NK-92 (cell line): ENCODE results near the gene TACR2.

Source experiments
- DNase-seq: peaks from one replicate; lab custom pipeline; 2025; ENCODE audit not compliant: unreplicated experiment; lab: John Stamatoyannopoulos, UW

The TACR2 gene

DNA sequence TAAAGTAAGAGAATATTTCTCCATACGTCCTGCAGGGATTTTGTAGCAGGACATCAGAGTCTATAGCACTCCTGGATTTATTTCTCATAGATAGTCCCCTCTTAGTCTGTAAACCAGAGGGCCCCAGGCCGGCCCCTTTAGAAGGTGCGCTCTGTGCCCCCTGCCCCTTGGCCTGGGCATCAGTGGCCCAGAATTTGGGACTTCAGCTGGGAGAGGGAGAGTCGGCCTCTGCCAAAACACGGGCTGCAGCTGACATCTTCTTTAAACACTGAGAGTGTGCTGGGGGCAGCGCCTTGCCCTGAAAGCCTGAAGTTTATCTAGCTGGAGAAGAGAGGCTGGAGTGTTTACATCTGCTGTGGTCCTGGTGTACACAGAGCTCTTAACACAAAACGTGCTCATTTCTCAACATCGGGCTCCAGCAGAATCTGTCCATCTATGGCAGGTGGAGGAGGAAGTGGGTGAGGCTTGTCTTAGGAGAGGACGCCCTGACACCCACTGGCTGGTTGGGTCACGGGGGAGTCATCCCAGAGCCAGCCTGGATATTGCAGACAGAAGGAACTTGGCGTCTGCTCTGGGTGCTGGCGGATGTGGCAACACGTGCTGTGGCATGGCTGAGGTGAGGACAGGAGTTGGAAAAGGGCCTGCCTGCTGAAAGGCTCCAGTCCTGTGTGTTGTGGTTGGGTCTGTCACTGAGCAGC, 5.0 kb upstream of the TACR2 start:
- no peak for DNase-seq

DNA sequence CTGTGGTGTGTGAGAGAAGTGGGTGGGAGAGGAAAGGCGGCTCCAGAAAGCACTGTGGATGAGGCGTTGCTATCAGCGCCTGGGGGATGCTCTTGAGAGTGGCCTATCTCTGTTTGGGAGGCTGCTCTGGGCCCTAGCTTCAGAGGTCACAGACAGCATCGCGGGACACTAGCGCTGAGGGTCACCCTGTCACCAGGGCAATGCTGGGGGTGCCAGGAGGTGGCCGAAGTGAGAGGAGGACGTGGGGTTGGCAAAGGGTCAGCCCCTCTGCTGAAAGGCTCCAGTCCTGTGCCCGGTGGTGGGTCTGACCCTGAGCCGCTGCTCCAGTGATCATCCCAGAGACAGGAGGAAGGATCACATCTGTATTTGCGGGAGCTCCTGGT, 3.0 kb upstream of the TACR2 start:
- DNase-seq, result no peak

DNA sequence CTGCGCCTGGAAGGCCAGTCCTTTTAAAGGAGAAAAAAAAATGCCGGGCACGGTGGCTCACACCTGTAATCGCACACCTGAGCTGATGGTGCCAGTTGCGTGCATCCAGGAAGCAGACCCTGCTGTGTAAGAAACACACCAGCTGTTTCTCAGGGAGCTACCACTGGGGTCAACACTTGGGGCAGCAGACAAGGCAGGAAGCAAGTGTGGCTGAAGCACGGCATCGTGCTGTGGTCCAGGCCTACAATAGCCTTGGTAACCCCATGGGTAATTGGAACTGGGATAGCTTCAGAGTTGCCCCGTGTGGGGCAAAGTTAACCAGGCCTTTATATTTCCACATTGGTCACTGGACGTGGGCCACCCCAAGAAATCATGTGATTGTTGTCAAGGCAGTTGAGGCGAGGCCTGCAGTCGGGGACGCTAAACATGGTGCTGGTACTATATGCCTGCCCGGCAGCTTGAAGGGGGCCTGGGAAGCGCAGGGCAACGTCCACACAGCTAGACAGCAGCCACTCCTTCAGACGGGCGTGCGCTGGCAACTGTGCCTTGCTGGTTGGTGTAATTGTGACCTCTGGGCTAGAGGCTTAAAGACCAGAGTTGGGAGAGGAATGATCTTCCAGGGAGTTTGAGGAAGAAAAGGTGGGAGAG, 2.5 kb upstream of the TACR2 start:
- no peak for DNase-seq

DNA sequence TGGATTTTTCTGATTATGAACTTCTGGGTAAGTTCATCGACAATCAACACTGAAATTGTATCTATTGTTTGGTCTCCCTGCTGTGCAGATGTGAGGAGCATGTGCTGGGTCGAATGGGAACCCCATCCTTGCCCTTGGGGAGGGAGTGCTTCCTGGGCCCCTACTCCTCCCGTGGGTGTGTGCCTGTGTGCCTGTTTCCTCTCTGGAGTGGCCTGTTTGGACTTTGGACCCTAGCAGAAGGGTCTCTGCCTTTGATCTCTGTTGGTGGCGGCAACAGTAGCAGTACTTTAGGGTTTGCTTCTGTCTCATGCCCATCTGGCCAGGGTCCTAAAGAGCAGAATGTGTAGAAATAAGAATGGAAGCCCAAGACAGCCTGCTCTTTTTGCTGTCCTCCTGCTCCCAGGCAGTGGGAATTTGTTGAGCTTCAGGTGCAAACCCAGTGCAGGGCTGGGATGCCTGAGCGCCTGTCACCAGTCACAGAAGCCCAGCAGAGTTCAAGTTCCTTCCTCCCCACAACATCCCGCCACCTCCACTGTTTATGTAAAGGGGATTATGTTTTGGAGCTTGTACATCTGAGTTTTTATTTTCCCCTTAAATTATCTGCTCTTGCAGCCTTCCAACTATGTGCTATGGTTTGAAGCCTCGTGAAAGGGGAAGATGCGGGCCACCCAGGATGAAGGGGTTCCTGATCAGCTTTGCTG, 1.5 kb upstream of the TACR2 start:
- no peak for DNase-seq

DNA sequence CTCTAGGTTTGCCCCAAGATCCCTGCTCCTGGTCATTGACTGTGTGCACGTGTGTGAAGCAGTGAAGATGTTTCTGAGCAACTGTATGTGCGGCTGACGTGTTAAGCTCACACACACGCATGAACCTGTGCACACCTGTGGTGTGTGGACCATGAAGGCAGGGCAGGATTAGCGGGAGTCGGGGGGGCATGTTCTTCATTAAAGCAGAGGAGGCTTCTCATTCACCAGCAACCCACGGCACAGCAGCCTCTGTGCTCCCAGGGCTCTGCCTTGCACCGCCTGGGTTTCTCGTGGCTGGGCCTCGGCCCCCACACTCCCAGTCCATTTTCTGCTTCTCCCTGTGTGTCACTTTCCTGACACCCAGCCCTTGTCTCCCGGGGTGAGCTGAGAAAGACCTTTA, 824 bp upstream of the TACR2 start:
- no peak for DNase-seq

DNA sequence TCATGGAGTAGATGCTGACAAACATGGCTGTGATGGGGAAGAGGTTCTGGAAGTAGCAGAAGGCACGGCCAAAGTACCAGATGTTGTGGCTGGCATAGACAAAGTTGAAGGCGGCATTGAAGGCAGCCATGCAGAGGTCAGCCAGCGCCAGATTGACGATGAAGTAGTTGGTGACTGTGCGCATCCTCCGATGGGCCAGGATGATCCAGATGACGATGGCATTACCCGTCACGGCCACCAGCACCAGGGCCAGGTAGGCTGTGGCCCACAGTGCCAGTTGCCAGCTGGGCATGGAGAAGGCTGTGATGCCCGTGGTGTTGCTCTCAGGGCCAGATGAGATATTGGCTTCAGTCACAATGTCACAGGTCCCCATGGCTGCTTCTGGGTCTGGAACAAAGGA, 767 bp downstream of the TACR2 start:
- DNase-seq, result no peak

DNA sequence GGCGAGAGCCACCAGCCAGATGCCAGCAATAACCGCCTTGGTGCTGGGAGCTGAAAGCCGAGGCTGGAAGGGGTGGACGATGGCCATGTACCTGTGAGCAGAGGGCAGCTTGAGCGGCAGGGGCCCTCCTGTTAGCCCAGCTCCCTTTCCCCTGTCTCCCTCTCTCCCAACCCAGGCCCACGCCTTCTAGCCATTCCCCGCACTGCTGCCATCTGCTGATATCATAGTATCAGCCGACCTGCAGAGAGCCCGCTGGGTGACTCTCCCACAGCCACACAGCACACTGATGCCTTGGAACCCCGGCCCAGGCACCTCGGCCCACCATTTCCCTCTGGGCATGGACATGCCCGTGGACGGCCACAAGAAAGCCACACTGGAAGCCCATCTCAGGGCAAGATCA, 1.7 kb downstream of the TACR2 start:
- DNase-seq, result no peak

DNA sequence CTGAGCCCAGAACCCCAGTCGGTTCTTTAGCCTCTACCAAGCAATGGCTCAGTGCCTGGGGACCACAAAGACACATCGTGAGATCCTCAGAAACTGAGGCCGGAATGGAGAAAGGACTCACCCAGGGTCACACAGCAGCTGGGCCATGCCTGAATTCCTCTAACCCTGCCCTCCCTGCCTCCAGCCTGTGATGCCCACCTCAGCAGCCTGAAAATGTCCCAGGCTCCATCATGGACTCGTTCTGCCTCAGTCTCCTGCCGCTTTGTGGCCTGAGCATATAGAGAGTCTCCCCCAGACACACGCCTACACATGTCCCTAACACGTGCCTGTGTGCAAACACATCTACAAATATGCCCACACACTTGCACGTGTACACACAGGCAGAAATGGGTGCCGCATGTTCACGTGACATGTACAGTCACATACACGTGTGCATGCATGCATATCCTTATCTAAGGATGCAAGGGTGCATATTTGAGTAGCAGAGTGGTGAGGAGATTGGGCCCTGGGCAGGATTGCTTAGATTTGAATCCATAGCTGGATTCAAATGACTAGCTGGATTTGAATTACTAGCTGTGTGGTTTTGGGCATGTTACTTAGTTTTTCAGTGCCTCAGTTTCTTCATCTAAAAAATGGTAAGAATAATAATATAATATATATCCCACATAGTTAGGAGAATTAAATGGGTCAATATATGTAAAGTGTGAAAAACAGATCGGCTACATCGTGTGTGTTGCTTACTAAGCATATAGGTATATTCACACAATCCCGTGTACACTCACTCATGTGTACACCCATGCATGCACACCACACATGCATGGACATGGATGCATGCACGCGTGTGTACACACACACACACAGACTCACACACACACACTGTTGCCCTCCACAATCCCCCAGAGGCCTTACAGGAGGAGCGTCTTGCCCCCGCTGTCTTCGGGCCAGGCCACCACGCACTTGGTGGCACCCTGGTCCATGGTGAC, 2.4 kb downstream of the TACR2 start:
- DNase-seq, result no peak

DNA sequence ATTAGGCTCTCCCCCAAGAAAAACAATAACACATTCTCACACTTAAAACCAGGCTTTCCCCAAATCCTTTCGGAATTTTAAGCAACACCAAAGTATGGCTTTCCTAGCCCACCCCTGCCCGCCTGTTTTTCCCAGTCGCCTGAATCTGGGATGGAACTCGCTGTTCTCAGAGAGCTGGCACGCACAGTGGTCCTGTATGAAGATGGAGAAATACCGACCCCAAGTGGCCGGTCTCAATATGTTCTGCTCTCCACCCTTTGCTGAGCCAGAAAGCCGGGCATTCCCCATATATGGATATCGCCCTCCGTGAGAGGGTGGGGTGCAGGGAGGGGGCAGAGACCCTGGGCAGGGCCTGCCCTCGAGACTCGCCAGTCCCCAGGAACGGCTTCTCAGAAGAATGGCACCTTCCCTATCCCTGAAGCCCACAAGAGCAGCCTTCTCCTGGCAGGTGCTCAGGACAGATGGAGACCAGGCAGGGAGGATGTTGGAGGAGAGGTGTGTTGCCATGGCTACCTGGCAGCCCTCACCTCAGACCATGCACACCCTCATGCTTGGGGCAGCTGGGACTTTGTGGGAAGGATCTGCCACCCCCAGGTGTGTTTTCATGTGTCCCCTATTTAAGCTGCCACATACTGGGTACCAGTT, 3.4 kb downstream of the TACR2 start:
- no peak for DNase-seq

DNA sequence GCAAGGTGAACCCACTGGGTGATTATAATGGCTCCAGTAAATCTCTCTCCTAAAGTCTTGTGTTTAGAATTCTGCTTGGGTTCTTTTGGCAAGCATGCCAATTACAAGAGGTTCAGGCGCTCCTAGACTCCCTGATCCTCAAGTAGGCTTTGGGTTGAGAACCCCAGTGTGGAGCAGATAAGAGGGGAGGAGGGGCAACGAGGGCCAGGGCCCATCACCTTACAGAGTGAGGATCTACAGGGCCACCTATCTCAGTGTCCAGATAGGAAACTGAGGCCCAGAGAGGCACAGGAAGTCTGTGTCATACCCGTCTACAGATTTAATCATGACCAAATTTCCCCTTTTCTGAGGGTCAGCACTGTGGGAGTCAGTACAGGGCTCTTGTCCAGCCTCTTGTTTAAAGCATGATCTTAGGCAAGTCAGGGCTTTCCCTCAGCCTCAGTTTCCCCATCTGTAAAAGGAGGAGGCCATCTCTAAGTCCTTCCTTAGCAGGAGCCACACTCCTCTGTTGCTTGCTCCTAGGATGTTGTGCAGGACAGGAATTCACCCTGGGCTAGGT, 4.4 kb downstream of the TACR2 start:
- no peak for DNase-seq

DNA sequence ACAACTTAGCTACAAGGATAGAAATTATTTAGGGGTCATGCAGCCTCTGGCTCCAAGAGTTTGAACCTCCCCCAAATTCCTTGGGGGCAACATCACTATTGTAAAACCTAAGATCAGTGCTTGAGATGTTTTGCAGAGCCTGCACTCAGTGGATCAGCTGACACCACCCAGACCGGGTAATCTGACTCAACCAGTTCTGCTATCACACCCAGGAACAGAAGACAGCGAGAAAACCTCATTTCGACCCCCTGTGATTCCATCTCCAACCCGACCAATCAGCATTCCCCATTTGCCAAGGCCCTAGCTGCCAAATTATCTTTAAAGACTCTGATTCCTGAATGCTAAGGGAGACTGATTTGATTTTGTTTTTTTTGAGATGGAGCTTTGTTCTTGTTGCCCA, 5.2 kb downstream of the TACR2 start:
- DNase-seq, result no peak

DNA sequence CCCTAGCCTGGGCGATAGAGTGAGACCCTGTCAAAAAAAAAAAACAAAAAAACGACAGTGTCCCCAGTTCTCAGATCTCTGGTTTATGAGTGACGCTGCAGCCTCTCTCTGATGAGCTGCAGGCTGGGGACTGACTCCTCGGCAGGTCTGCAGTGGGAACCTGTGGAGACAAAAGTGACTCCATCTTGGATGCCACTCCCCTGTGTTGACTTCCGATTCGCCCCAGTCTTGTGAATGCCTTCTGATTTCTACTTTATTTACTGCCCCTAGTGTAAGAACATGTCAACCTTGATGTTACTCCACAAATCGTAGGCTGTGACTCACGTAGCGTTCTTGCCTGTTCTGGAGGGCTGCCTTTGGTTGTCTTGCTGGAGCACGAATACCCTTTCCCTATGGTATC, 6.2 kb downstream of the TACR2 start:
- no peak for DNase-seq

DNA sequence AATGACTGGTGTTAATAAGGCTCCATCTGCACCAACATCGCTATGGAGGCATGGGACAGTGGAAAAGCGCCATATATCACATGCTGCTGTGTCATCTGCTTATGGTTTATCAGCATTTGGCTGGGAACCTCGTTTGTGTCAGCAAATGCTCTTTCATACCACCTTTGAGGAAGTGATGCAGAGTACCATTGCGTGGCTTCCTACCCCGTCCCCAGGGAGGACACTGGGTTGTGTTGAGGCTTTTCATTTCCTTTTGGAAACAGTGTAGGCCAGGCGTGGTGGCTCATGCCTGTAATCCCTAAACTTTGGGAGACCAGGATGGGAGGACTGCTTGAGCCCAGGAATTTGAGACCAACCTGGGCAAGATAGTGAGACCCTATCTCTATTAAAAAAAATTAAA, 6.8 kb downstream of the TACR2 start:
- no peak for DNase-seq

DNA sequence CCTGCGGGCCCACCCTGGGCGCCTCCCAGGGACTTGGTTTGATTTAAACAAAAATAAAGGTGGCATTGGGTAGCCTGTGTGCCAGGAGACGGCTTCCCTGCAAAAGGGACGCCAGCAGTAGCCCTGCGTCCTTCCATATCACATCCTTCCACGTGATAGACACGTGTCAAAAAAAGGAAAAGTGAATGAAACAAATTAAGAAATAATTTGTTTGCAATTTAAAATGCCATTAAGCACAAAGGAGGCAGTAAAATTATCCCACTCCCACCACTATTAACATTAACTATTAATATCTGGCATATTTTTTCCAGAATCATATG, 7.6 kb downstream of the TACR2 start:
- no peak for DNase-seq

DNA sequence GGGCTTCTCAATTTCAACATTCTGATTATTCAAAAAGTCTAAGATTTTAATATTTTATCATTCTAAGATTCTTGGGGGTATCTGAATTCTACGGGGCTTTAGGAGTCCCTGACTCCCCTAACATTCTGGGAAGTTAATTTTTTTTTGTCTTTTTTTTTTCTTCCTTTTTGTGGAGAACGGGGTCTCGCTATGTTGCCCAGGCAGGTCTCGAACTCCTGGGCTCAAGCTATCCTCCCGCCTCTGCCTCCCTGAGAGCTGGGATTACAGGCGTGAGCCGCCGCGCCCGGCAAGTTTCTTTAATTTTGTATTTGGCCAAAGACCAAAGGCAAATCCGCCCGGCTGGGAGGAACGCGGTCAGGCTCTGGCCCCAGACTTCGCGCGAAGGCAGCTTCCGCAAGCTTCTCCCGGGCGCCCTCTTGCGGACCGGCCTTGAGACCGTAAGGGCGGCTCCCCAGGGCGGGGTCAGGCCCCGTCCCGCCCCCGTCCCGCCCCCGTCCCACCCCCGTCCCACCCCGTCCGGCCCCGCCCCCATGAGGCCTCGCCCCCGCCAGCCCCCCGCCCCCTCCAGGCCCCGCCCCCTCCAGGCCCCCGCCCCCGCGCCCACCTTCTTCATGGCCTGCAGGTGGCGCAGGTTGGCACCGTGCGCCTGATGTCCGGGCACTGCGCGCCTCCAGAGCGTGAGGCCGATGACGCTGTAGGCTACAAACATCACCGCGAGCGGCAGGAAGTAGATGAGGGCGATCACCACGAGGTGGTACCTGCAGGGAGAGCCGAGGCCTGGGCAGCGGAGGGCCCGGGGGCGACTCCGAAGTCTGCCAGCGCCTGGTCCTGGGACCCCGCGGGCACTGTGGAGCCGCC, 8.2 kb downstream of the TACR2 start:
- DNase-seq, result peak; percentile 53

DNA sequence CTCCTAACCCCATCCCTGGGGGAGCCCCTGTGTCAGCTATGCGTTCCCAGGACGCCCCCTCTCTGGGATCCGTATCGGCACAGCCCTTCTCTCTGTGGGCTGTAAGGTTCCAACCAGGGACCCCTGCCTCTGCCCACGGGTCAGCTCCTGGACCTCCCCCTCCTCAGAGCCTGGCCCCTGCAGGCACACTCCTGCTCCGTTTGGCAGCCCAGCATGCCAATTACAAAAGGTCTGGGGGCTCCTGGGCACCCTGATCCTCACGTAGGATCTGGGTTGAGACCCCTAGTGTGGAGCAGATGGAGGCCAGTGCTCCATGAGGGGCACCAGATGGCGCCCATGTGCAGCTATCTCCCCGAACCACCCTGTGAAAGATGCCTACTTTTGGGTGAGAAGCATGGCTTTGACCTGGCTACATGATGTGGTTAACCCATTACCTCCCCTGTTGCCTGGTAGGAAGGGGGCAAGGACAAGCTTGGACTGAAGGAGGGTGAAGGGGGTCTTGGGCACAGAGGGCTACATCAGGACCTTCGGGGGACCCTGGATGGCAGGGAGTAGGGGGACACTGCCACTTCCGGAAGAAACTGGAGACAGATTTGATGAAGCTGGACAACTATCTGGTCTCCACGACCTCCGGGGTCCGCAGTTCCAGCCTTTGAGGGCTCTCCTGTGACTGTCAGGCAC, 9.0 kb downstream of the TACR2 start:
- no peak for DNase-seq

DNA sequence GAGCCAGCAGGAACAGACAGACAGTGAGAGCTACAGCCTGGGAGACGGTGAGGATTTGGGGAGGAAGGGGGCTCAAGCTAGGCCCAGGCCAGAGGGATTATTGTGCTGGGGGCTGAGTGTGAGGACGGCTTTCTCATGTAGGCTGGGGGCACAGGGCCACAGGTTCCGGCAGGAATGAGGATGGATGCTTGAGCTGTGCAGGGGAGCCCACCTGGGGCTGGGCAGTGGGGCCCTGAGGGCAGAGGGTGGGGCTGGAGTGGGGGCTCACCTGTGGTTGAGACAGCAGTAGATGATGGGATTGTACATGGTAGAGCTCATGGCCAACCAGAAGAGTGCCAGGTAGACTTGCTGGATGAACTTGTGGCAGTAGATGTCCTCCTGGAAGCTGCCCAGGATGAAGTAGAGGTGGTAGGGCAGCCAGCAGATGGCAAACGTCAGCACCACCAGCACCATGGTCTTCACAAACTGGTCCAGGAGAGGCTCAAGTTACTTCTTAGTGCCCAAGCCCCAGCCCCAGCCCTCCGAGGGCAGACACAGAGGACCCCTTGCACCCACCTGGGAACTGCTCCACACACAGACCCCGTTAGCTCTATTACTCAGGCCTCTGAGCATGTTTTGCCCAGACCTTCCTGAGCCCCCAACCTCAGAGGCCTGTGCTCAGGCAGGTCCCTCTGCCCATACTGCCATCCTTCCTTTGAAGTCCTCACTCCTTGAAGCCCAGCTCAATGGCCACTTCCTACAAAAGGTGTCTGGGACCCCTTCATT, 9.7 kb downstream of the TACR2 start:
- no peak for DNase-seq

DNA sequence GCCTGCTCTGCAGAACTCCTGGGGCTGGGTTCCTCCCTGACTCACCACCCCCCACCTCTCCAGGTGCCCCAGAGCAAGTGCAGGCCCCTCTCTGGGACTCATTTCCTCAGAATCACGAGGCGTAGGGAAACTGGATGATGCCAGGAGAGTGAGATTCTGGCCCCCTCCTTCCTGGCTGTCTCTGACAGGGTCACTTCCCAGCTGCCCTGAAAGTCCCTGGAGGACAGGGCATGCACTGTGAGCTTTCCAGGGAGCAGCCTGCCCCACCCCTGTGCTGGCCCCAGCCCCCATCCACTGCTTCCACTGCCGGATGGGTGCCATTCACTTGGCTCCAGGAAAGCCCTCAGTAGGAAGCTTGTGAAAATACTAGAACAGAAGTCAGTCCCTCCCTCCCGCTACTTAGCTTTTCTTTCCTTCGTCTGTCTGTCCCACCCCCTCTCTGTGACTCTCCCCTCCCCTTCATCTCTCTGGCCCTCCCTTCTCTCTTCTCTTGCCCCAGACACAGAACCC, 10.4 kb downstream of the TACR2 start:
- no peak for DNase-seq
